Measurements from ENCODE around the gene RBMS3. TPM values are rescaled to one million over a fixed set of nuclear protein-coding genes. Genes with fewer than 3 reads are reported as not detected.

RBMS3 gene
- total RNA-seq, 1 experiment from 2014 or later: 0.42 TPM

DNA sequence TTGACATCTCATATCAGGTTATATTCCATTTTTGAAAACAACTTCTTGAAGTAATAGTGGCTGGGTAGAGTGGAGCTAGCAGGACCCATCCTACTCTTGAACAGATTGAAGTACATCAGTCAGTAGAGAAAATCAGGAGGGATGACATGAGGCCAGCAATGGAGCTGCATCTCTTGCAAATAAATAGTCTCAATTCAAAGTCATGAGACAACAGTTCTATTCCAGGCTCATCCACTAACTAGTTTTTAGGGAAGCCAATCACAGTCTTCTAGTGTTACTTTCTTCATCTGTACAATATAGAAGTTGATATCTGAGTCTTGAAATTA lies 477.2 kb downstream of the RBMS3 start:
- ChIA-PET CTCF (no interaction called here), POLR2A (no interaction called here), RAD21 (ENCODE audit: low non-redundant PET in 1 of 2, low total read pairs in 2 of 2, uncharacterized antibody in 2 of 2, unreplicated experiment in 2 of 2) (no interaction called here)
- no peak overlapping the region for H3K4me3 ChIP-seq (replicated peaks in 1 of 2; ENCODE audit: low read depth in 1 of 2, low read length in 2 of 2)
- DNase-seq (ENCODE audit: low read depth, low spot score) (no peak), ATAC-seq (no peak)
- no peaks in the 10 kb centered on the region for H4K20me1 ChIP-seq (ENCODE audit: insufficient read depth)
- TF ChIP-seq, protein P1, sequence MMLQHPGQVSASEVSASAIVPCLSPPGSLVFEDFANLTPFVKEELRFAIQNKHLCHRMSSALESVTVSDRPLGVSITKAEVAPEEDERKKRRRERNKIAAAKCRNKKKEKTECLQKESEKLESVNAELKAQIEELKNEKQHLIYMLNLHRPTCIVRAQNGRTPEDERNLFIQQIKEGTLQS (IDR thresholded peaks at IDR 0.05): no peak
- TF ChIP-seq, protein P2, sequence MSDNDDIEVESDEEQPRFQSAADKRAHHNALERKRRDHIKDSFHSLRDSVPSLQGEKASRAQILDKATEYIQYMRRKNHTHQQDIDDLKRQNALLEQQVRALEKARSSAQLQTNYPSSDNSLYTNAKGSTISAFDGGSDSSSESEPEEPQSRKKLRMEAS (IDR thresholded peaks at IDR 0.05): no peak
- no peak for TF ChIP-seq ELF1 (IDR thresholded peaks at IDR 0.05; ENCODE audit: borderline replicate concordance, low read depth)
- TF ChIP-seq, protein P3, sequence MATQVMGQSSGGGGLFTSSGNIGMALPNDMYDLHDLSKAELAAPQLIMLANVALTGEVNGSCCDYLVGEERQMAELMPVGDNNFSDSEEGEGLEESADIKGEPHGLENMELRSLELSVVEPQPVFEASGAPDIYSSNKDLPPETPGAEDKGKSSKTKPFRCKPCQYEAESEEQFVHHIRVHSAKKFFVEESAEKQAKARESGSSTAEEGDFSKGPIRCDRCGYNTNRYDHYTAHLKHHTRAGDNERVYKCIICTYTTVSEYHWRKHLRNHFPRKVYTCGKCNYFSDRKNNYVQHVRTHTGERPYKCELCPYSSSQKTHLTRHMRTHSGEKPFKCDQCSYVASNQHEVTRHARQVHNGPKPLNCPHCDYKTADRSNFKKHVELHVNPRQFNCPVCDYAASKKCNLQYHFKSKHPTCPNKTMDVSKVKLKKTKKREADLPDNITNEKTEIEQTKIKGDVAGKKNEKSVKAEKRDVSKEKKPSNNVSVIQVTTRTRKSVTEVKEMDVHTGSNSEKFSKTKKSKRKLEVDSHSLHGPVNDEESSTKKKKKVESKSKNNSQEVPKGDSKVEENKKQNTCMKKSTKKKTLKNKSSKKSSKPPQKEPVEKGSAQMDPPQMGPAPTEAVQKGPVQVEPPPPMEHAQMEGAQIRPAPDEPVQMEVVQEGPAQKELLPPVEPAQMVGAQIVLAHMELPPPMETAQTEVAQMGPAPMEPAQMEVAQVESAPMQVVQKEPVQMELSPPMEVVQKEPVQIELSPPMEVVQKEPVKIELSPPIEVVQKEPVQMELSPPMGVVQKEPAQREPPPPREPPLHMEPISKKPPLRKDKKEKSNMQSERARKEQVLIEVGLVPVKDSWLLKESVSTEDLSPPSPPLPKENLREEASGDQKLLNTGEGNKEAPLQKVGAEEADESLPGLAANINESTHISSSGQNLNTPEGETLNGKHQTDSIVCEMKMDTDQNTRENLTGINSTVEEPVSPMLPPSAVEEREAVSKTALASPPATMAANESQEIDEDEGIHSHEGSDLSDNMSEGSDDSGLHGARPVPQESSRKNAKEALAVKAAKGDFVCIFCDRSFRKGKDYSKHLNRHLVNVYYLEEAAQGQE (IDR thresholded peaks at IDR 0.05; ENCODE audit: low read depth): no peak
- no peak for TF ChIP-seq EGR1 (IDR thresholded peaks at IDR 0.05; ENCODE audit: low read depth)
- TF ChIP-seq, protein P4, sequence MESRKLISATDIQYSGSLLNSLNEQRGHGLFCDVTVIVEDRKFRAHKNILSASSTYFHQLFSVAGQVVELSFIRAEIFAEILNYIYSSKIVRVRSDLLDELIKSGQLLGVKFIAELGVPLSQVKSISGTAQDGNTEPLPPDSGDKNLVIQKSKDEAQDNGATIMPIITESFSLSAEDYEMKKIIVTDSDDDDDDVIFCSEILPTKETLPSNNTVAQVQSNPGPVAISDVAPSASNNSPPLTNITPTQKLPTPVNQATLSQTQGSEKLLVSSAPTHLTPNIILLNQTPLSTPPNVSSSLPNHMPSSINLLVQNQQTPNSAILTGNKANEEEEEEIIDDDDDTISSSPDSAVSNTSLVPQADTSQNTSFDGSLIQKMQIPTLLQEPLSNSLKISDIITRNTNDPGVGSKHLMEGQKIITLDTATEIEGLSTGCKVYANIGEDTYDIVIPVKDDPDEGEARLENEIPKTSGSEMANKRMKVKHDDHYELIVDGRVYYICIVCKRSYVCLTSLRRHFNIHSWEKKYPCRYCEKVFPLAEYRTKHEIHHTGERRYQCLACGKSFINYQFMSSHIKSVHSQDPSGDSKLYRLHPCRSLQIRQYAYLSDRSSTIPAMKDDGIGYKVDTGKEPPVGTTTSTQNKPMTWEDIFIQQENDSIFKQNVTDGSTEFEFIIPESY (IDR thresholded peaks at IDR 0.05; ENCODE audit: extremely low read depth, insufficient replicate concordance, low read length): no peak
- no peak for TF ChIP-seq YY1 (IDR thresholded peaks at IDR 0.05; ENCODE audit: extremely low read depth, insufficient replicate concordance, low read depth, low read length)
- TF ChIP-seq SP1 (IDR thresholded peaks at IDR 0.05; ENCODE audit: low read depth): no peak
- no peak for TF ChIP-seq POLR2AphosphoS5 (IDR thresholded peaks at IDR 0.05; ENCODE audit: low read depth, low read length)
- TF ChIP-seq RAD21 (IDR thresholded peaks at IDR 0.05; ENCODE audit: low read depth): no peak
- no peak for TF ChIP-seq EZH2phosphoT487 (IDR thresholded peaks at IDR 0.05; ENCODE audit: borderline replicate concordance)
- no peak for TF ChIP-seq CEBPB (IDR thresholded peaks at IDR 0.05; ENCODE audit: low read depth)
- no peak for TF ChIP-seq TCF7L2 (IDR thresholded peaks at IDR 0.05; ENCODE audit: borderline replicate concordance, extremely low read depth, insufficient read depth, insufficient read length)
- TF ChIP-seq SIN3A (IDR thresholded peaks at IDR 0.05; ENCODE audit: low read depth): no peak
- TF ChIP-seq JUND (IDR thresholded peaks at IDR 0.05): no peak
- TF ChIP-seq ZNF274 (IDR thresholded peaks at IDR 0.05; ENCODE audit: low read depth, low read length): no peak
- H3K4me2 ChIP-seq (ENCODE audit: low read length): no peak overlapping the region
- peaks cover 5% of the 10 kb centered on the region; the same call in 1 of the 2 replicates for H3K27me3 ChIP-seq (ENCODE audit: insufficient read depth, low read length)
- no peaks in the 10 kb centered on the region for H3K9me2 ChIP-seq (ENCODE audit: insufficient read depth)
- no peak overlapping the region for H3K9ac ChIP-seq (ENCODE audit: low read length)
- no peak overlapping the region for H2AFZ ChIP-seq (ENCODE audit: low read depth, low read length, poor library complexity, severe bottlenecking)
- no peaks in the 10 kb centered on the region for H3K4me1 ChIP-seq (ENCODE audit: control insufficient read depth in 1 of 2, insufficient read depth in 2 of 2, low read length in 2 of 2)
- no peak overlapping the region for H3K27ac ChIP-seq (ENCODE audit: low read depth, low read length)
- intact Hi-C loops (cut with micrococcal nuclease): no loop called here
- no TSS peak for BruUV-seq (replicated peaks)
- H3K9me3 ChIP-seq (ENCODE audit: control insufficient read depth in 1 of 2, insufficient read depth in 1 of 2, low read depth in 1 of 2, low read length in 2 of 2): no peaks in the 10 kb centered on the region
- H3K79me2 ChIP-seq (ENCODE audit: insufficient read depth, low read length): no peaks in the 10 kb centered on the region
- no peaks in the 10 kb centered on the region for H3K36me3 ChIP-seq (ENCODE audit: control insufficient read depth in 1 of 2, insufficient read depth in 2 of 2, low read length in 2 of 2)

All from HCT116 (cell line).